Measurements from ENCODE around the gene VRK3. TPM values are rescaled to one million over a fixed set of nuclear protein-coding genes. Genes with fewer than 3 reads are reported as not detected.

Gene VRK3
- total and polyA plus RNA-seq, 2 experiments from 2014 or later: 29.9 to 45.9 TPM

GRCh38 chr19:50008532-50008931, 16.6 kb downstream of the VRK3 start:
- H3K4me1 ChIP-seq (ENCODE audit: low read depth): no peaks in the 10 kb centered on the region
- H3K36me3 ChIP-seq: peaks cover 16% of the 10 kb centered on the region
- peak in 1 of 2 donors; percentile 14 for DNase-seq (ENCODE audit: low read depth in 1 of 2, low spot score in 1 of 2)

GRCh38 chr19:50007947-50008346, 17.2 kb downstream of the VRK3 start:
- no peak for TF ChIP-seq CTCF (IDR thresholded peaks at IDR 0.05; ENCODE audit: low read depth, low read length)
- no peak overlapping the region for H3K27ac ChIP-seq
- DNase-seq (ENCODE audit: low read depth in 1 of 2, low spot score in 1 of 2): no peak
- H3K4me3 ChIP-seq: no peak overlapping the region
- H3K4me1 ChIP-seq (ENCODE audit: low read depth): no peaks in the 10 kb centered on the region
- H3K9me3 ChIP-seq (ENCODE audit: low read depth): no peaks in the 10 kb centered on the region
- H3K36me3 ChIP-seq: peaks cover 12% of the 10 kb centered on the region
- H3K27me3 ChIP-seq: no peaks in the 10 kb centered on the region

More at GRCh38 chr19:50008532-50008931, 16.6 kb downstream of the VRK3 start:
- peak; percentile 25 for TF ChIP-seq CTCF (IDR thresholded peaks at IDR 0.05; ENCODE audit: low read depth, low read length)
- Histone ChIP-seq H3K27ac (no peak overlapping the region), H3K4me3 (no peak overlapping the region), H3K27me3 (no peaks in the 10 kb centered on the region), H3K9me3 (ENCODE audit: low read depth) (no peaks in the 10 kb centered on the region)

- TF ChIP-seq CTCF (IDR thresholded peaks at IDR 0.05; ENCODE audit: low read depth, low read length): no peak
- H3K36me3 ChIP-seq: peaks cover 12% of the 10 kb centered on the region
- no peaks in the 10 kb centered on the region for H3K9me3 ChIP-seq (ENCODE audit: low read depth)
- H3K4me1 ChIP-seq (ENCODE audit: low read depth): no peaks in the 10 kb centered on the region
- no peak overlapping the region for H3K27ac ChIP-seq
- H3K27me3 ChIP-seq: no peaks in the 10 kb centered on the region
- no peak for DNase-seq (ENCODE audit: low read depth in 1 of 2, low spot score in 1 of 2)
- H3K4me3 ChIP-seq: no peak overlapping the region
Measured at GRCh38 chr19:50007170-50007569, 18.0 kb downstream of the VRK3 start.

DNA sequence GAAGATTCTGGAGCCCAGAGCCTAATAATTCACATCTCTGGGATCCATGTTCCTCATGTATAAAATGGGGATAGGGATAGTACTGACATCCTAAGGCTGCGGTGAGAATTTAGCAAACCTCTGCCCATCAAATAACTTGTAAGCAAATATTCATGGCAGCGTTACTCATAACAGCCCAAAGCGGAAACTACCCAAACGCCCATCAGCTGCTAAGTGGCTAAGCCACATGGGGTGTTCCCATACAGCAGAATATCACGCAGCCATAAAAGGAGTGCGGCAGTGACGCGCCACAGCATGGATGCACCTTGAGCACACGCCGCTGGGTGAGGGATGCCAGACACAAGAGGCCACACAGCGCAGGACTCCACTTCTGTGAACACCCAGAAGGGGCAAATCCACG, 19.7 kb downstream of the VRK3 start:
- DNase-seq (ENCODE audit: low read depth in 1 of 2, low spot score in 1 of 2): no peak
- Histone ChIP-seq H3K4me3 (no peak overlapping the region), H3K4me1 (ENCODE audit: low read depth) (no peaks in the 10 kb centered on the region), H3K27me3 (no peaks in the 10 kb centered on the region), H3K36me3 (peaks cover 12% of the 10 kb centered on the region), H3K27ac (no peak overlapping the region), H3K9me3 (ENCODE audit: low read depth) (no peaks in the 10 kb centered on the region)
- TF ChIP-seq CTCF (IDR thresholded peaks at IDR 0.05; ENCODE audit: low read depth, low read length): no peak

- peak in 1 of 2 donors; percentile 96 for DNase-seq (ENCODE audit: low read depth in 1 of 2, low spot score in 1 of 2)
- no peaks in the 10 kb centered on the region for H3K9me3 ChIP-seq (ENCODE audit: low read depth)
- peaks cover 12% of the 10 kb centered on the region for H3K36me3 ChIP-seq
- no peak overlapping the region for H3K4me3 ChIP-seq
- no peaks in the 10 kb centered on the region for H3K4me1 ChIP-seq (ENCODE audit: low read depth)
- no peak for TF ChIP-seq CTCF (IDR thresholded peaks at IDR 0.05; ENCODE audit: low read depth, low read length)
- no peak overlapping the region for H3K27ac ChIP-seq
- H3K27me3 ChIP-seq: no peaks in the 10 kb centered on the region
Measured at GRCh38 chr19:50003810-50004419, 21.3 kb downstream of the VRK3 start.
